ENCODE measurements around the gene WNT11. TPM values are rescaled to one million over a fixed set of nuclear protein-coding genes. Genes with fewer than 3 reads are reported as not detected.

The WNT11 gene
- polyA plus RNA-seq, 1 of the 3 experiments (the other 2 are of a cell fraction): 0.43 TPM

GRCh38 chr11:76225122-76225611 lies 18.9 kb upstream of the WNT11 start (continued):
- no peak for TF ChIP-seq IRF3 (IDR thresholded peaks at IDR 0.05; ENCODE audit: low read depth, low read length)
- no peak for TF ChIP-seq POLR2AphosphoS5 (IDR thresholded peaks at IDR 0.05; ENCODE audit: low read depth, low read length)
- TF ChIP-seq FOXM1 (IDR thresholded peaks at IDR 0.05; ENCODE audit: low read depth): no peak
- TF ChIP-seq EZH2phosphoT487 (IDR thresholded peaks at IDR 0.05; ENCODE audit: borderline replicate concordance, low read depth): no peak

- Histone ChIP-seq H3K4me3 (ENCODE audit: low read depth in 2 of 2, low read length in 1 of 2) (no peak overlapping the region), H3K9me2 (no peaks in the 10 kb centered on the region), H3K4me1 (ENCODE audit: control insufficient read depth in 1 of 2, insufficient read depth in 2 of 2, low read depth in 1 of 2, low read length in 1 of 2) (peaks cover 0 to 7% of the 10 kb centered on the region in 2 experiments; a peak in 1 of 4 replicates), H3K4me2 (no peak overlapping the region), H3F3A (replicated peaks; ENCODE audit: insufficient read depth) (no peaks in the 10 kb centered on the region), H2AFZ (ENCODE audit: low read depth) (no peak overlapping the region), H3K9ac (no peak overlapping the region), H4K20me1 (ENCODE audit: insufficient read depth) (no peaks in the 10 kb centered on the region), H3K27ac (ENCODE audit: low read depth in 2 of 2, low read length in 1 of 2) (no peak overlapping the region), H3K79me2 (ENCODE audit: insufficient read depth) (no peaks in the 10 kb centered on the region), H3K27me3 (ENCODE audit: insufficient read depth) (no peaks in the 10 kb centered on the region), H3K36me3 (replicated peaks in 1 of 2; ENCODE audit: control insufficient read depth in 1 of 2, insufficient read depth in 2 of 2, low read length in 1 of 2) (no peaks in the 10 kb centered on the region), H3K9me3 (no peaks in the 10 kb centered on the region)
- no peak for DNase-seq
- ChIA-PET POLR2A (no interaction called here), CTCF (interaction anchor here (1.0 to 3.4 kb wide), 6 partner anchors 9 to 328 kb away, joined by 3 to 13 read pairs (median 4); no protein-coding TSS in a partner anchor)
- WGBS (ENCODE audit: low lambda C conversion rate): 75% methylated on average over 7 of the region's 10 CpGs
- no peak for TF ChIP-seq ZBTB33 (IDR thresholded peaks at IDR 0.05; ENCODE audit: borderline replicate concordance, low read depth)
- no peak for TF ChIP-seq MEF2A (IDR thresholded peaks at IDR 0.05; ENCODE audit: borderline replicate concordance, low read depth)
- TF ChIP-seq RFX5 (IDR thresholded peaks at IDR 0.05; ENCODE audit: low read length): no peak
- no peak for TF ChIP-seq MXI1 (IDR thresholded peaks at IDR 0.05; ENCODE audit: low read depth, low read length)
- TF ChIP-seq SIN3A (IDR thresholded peaks at IDR 0.05; ENCODE audit: borderline replicate concordance, low read depth, low read length): no peak
- no peak for TF ChIP-seq FOXJ3 (CRISPR knock-in tag; IDR thresholded peaks at IDR 0.05)
- TF ChIP-seq CHD2 (IDR thresholded peaks at IDR 0.05; ENCODE audit: low read length, partially characterized antibody): no peak
- no peak for TF ChIP-seq ELF1 (IDR thresholded peaks at IDR 0.05)
- no peak for TF ChIP-seq RAD21 (IDR thresholded peaks at IDR 0.05; ENCODE audit: low read length)
Measured at GRCh38 chr11:76224461-76225121, 18.3 kb upstream of the WNT11 start.
